GM21515 (cell line): ENCODE results near the gene REEP2.
A peak's percentile ranks its signal among the peaks of the same experiment; 100 is the strongest.
"Not testable (repeated sequence)": the region's sequence is repeated elsewhere in the genome, so short reads cannot be mapped to it uniquely, and the experiment has no call there.

ENCODE experiments used
- ATAC-seq: cut with Tn5 transposase; IDR thresholded peaks from one replicate; pipeline ENCODE4 v1.9.1; 2021; ENCODE audit not compliant: unreplicated experiment

REEP2 gene

GRCh38 chr5:138466125-138466899, 27.5 kb downstream of the REEP2 start:
- no peak for ATAC-seq

- ATAC-seq = no peak
These were observed 28.2 kb downstream of the REEP2 start for GRCh38 chr5:138466900-138467710.

GRCh38 chr5:138467711-138468132, 28.9 kb downstream of the REEP2 start:
- ATAC-seq = no peak

- ATAC-seq = no peak
These were observed 29.5 kb downstream of the REEP2 start for GRCh38 chr5:138468133-138468965.

- ATAC-seq = no peak
These were observed 30.2 kb downstream of the REEP2 start for GRCh38 chr5:138468966-138469539.

- no peak for ATAC-seq
These were observed 30.9 kb downstream of the REEP2 start for GRCh38 chr5:138469540-138470321.

- ATAC-seq = no peak
These were observed 31.6 kb downstream of the REEP2 start for GRCh38 chr5:138470322-138471051.

GRCh38 chr5:138471052-138471361, 32.1 kb downstream of the REEP2 start:
- no peak for ATAC-seq

- no peak for ATAC-seq
These were observed 33.5 kb downstream of the REEP2 start for GRCh38 chr5:138472353-138472752.

GRCh38 chr5:138473151-138473550, 34.3 kb downstream of the REEP2 start:
- not testable (repeated sequence) for ATAC-seq

- no peak for ATAC-seq
These were observed 38.1 kb downstream of the REEP2 start for GRCh38 chr5:138476918-138477317.

- ATAC-seq = no peak
These were observed 43.8 kb downstream of the REEP2 start for GRCh38 chr5:138482638-138483037.

GRCh38 chr5:138488481-138488945, 49.7 kb downstream of the REEP2 start:
- no peak for ATAC-seq

GRCh38 chr5:138489683-138490061, 50.8 kb downstream of the REEP2 start:
- no peak for ATAC-seq

GRCh38 chr5:138490648-138491283, 51.9 kb downstream of the REEP2 start:
- ATAC-seq = no peak

- ATAC-seq = no peak
These were observed 52.4 kb downstream of the REEP2 start for GRCh38 chr5:138491284-138491648.

GRCh38 chr5:138491669-138492559, 53.1 kb downstream of the REEP2 start:
- ATAC-seq = peak; percentile 98

GRCh38 chr5:138492560-138493045, 53.7 kb downstream of the REEP2 start:
- ATAC-seq = no peak
